Uterine smooth muscle cell (primary cell): Measurements from ENCODE around the gene ETF1. TPM values are rescaled to one million over a fixed set of nuclear protein-coding genes. Genes with fewer than 3 reads are reported as not detected.

Experiments used
- total RNA-seq: library from RNA; depleted of rRNA; stranded (reverse); fragments of >200 nt; gene quantifications from 2 replicates; pipeline ENCODE4 v1.2.3, GENCODE V29; 2014

ETF1 gene
- total RNA-seq, result 129 and 177 TPM in 2 replicates

DNA sequence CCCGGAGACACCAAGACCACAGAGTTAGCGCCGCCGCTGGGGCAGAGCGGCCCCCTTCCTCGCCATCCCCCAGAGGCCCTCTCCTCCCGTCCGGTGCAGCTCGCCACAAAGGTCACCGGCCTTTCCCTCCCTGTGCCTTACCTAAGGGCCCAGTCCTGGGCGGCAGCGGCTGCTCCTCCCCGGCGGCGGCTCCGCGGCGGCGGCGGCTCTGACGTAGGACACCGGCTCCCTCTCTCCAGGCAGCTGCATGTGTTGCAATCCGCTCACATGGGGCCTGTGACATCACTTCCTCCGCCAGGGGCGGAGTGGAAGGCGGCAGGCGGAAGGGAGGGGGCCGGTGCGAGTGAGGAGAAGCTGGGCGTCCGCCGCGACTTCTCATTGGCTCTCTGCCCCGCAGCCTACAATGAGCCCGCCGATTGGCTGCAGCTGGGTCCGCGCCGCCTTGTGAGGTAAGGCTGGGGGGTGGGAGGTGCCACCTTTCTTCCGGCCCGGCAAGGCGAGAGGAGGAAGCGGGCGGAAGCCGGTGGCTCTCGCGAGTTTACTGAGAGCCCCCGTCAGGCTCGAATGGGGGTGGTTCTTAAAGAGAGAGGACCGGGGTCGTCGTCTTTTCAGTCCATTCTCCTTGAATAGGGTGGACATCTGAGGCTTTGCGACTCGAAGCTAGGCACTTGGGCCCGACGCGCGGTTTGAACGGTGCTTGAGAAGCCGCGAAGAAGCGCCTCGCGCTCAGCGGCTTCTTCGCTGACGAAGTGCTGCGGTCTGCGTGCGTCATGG is at the start of gene ETF1:
ETF1 (minus strand) TSS at position 281 of the 774 bp plus-strand sequence. CDS start 318 bp downstream, outside the sequence.

DNA sequence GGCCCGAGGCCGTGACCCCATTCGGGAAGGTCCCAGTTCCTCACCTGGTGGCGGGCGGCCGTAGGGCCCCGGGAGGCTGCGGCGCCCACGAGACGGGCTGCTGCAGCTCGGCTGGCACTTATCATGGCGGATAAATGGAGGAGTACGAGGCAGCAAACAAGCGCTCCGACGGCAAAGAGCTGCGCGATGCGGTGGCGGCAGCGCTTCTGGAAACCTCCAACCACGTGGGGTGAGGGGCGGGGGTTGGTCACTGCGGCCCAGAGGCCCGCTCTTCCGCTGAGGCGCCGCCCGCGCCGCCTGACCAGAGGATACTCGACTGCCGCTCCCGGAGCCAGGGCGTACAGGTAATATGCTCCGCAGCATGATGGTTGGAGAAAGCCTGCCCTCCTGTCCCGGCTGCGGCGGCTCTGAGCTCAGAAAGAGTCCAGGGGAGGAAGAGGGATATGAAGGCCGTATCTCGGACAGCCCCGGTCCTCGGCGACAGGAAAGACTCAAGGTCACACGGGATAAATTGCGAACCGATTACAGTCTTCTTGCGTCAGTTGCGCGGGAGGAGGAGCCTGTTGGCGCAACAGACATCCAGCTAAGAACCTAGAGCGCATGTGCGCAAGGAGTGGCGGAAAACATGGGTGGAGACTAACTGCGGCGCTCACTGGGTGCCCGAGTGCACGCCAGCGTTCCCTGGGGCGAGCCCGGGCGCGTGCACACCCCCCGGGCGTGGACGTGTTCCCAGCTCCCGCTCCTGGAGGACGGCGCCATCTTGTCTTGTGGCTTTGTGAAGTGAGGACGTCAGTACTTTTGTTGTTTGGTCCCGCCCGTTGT is 32.4 kb upstream of the ETF1 start, which contains the start of gene HSPA9:
HSPA9 (minus strand) TSS at position 208 of the 822 bp plus-strand sequence; CDS start at position 125, 83 bp downstream.

DNA sequence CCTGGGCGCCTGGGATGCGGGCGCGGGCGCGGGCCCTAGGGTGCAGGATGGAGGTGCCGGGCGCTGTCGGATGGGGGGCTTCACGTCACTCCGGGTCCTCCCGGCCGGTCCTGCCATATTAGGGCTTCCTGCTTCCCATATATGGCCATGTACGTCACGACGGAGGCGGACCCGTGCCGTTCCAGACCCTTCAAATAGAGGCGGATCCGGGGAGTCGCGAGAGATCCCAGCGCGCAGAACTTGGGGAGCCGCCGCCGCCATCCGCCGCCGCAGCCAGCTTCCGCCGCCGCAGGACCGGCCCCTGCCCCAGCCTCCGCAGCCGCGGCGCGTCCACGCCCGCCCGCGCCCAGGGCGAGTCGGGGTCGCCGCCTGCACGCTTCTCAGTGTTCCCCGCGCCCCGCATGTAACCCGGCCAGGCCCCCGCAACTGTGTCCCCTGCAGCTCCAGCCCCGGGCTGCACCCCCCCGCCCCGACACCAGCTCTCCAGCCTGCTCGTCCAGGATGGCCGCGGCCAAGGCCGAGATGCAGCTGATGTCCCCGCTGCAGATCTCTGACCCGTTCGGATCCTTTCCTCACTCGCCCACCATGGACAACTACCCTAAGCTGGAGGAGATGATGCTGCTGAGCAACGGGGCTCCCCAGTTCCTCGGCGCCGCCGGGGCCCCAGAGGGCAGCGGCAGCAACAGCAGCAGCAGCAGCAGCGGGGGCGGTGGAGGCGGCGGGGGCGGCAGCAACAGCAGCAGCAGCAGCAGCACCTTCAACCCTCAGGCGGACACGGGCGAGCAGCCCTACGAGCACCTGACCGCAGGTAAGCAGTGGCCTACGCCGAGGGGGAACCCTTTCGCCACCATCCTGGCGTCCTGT is 77.5 kb downstream of the ETF1 start, which contains the start of gene EGR1:
EGR1 (plus strand) TSS at position 219 of the 864 bp plus-strand sequence; CDS start at position 502, 283 bp downstream.

Other genes with a start within 250 kb of the ETF1 start
- 3.4 and 22.4 TPM in 2 replicates for gene CDC25C, start 211.4 kb downstream of the ETF1 start, total RNA-seq
- 24.0 and 26.9 TPM in 2 replicates for gene FAM53C, start 205.0 kb downstream of the ETF1 start, total RNA-seq
- gene KDM3B, start 190.6 kb downstream of the ETF1 start, total RNA-seq, result 39.5 and 44.4 TPM in 2 replicates
- 12.0 and 24.2 TPM in 2 replicates for gene REEP2, start 104.2 kb downstream of the ETF1 start, total RNA-seq
- gene EGR1, start 77.8 kb downstream of the ETF1 start, total RNA-seq, result 3.6 and 6.2 TPM in 2 replicates
- 644 and 729 TPM in 2 replicates for gene HSPA9, start 32.2 kb upstream of the ETF1 start, total RNA-seq
- 486 and 494 TPM in 2 replicates for gene CTNNA1, start 210.2 kb upstream of the ETF1 start, total RNA-seq